Measurements from ENCODE around the gene PLEKHJ1. TPM values are rescaled to one million over a fixed set of nuclear protein-coding genes. Genes with fewer than 3 reads are reported as not detected.
A peak's percentile ranks its signal among the peaks of the same experiment; 100 is the strongest.

Gene PLEKHJ1
- total and polyA plus RNA-seq, 2 of the 13 experiments (the other 11 are each of a cell fraction or from before 2014, with no cell fraction given), result 70.5 to 130 TPM

DNA sequence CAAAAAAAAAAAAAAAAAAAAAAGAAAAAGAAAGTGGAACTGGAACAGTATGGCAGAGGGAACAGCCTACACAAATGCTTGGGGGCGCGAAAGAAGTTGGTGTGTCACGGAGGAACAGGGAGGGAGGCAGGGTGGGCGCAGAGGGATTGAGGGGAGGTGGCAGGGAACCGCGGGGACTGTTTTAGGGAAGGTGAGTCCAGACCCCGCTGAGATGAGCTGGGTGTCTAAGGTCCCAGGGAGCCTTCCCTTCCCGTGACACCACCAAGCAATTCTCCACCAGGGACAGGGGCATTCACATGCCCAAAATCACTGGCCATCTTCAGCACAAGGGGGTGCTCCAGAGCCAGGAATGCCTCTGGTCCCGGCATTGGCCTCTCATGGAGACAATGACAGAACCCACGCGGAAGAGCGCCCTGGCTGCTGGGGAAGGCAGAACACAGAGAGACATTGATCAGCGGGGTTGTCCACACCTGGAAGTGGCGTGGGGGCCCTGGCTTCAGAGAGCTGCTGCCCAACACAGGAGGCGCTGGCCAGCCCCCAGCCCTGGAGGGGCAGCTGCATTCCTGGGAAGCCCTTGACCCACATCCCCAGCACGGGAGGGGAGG lies 38.9 kb upstream of the PLEKHJ1 start (continued):
- TF ChIP-seq FOSL2 (CRISPR knock-in tag; IDR thresholded peaks at IDR 0.05), result 0 out of 2 replicates have a peak, but pooled peaks have one; percentile 15
- TF ChIP-seq MXD4 (CRISPR knock-in tag; IDR thresholded peaks at IDR 0.05), result 0 out of 2 replicates have a peak, but pooled peaks have one; percentile 56
- peak; percentile 39 for TF ChIP-seq XRCC5 (optimal IDR thresholded peaks at IDR 0.05; ENCODE audit: low read length)
- no peak for TF ChIP-seq NFKBIZ (CRISPR knock-in tag; IDR thresholded peaks at IDR 0.05)
- TF ChIP-seq, protein P1, sequence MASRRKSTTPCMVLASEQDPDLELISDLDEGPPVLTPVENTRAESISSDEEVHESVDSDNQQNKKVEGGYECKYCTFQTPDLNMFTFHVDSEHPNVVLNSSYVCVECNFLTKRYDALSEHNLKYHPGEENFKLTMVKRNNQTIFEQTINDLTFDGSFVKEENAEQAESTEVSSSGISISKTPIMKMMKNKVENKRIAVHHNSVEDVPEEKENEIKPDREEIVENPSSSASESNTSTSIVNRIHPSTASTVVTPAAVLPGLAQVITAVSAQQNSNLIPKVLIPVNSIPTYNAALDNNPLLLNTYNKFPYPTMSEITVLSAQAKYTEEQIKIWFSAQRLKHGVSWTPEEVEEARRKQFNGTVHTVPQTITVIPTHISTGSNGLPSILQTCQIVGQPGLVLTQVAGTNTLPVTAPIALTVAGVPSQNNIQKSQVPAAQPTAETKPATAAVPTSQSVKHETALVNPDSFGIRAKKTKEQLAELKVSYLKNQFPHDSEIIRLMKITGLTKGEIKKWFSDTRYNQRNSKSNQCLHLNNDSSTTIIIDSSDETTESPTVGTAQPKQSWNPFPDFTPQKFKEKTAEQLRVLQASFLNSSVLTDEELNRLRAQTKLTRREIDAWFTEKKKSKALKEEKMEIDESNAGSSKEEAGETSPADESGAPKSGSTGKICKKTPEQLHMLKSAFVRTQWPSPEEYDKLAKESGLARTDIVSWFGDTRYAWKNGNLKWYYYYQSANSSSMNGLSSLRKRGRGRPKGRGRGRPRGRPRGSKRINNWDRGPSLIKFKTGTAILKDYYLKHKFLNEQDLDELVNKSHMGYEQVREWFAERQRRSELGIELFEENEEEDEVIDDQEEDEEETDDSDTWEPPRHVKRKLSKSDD (CRISPR knock-in tag; IDR thresholded peaks at IDR 0.05; ENCODE audit: low read depth), result 0 out of 2 replicates have a peak, but pooled peaks have one; percentile 62
- TF ChIP-seq ZMYM4 (CRISPR knock-in tag; IDR thresholded peaks at IDR 0.05), result no peak
- TF ChIP-seq, protein P2, sequence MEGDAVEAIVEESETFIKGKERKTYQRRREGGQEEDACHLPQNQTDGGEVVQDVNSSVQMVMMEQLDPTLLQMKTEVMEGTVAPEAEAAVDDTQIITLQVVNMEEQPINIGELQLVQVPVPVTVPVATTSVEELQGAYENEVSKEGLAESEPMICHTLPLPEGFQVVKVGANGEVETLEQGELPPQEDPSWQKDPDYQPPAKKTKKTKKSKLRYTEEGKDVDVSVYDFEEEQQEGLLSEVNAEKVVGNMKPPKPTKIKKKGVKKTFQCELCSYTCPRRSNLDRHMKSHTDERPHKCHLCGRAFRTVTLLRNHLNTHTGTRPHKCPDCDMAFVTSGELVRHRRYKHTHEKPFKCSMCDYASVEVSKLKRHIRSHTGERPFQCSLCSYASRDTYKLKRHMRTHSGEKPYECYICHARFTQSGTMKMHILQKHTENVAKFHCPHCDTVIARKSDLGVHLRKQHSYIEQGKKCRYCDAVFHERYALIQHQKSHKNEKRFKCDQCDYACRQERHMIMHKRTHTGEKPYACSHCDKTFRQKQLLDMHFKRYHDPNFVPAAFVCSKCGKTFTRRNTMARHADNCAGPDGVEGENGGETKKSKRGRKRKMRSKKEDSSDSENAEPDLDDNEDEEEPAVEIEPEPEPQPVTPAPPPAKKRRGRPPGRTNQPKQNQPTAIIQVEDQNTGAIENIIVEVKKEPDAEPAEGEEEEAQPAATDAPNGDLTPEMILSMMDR (CRISPR knock-in tag; IDR thresholded peaks at IDR 0.05), result peak; percentile 92
- peak; percentile 64 for TF ChIP-seq HOXA3 (CRISPR knock-in tag; IDR thresholded peaks at IDR 0.05)
- TF ChIP-seq RXRA (CRISPR knock-in tag; IDR thresholded peaks at IDR 0.05), result peak; percentile 48; the same call in 1 of the 2 replicates
- TF ChIP-seq STAG1 (CRISPR knock-in tag; IDR thresholded peaks at IDR 0.05), result peak; percentile 89
- TF ChIP-seq SSRP1 (CRISPR knock-in tag; IDR thresholded peaks at IDR 0.05), result peak; percentile 82
- TF ChIP-seq, protein P3, sequence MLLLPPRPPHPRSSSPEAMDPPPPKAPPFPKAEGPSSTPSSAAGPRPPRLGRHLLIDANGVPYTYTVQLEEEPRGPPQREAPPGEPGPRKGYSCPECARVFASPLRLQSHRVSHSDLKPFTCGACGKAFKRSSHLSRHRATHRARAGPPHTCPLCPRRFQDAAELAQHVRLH (CRISPR knock-in tag; IDR thresholded peaks at IDR 0.05; ENCODE audit: borderline replicate concordance, low read depth), result no peak
- TF ChIP-seq, protein P4, sequence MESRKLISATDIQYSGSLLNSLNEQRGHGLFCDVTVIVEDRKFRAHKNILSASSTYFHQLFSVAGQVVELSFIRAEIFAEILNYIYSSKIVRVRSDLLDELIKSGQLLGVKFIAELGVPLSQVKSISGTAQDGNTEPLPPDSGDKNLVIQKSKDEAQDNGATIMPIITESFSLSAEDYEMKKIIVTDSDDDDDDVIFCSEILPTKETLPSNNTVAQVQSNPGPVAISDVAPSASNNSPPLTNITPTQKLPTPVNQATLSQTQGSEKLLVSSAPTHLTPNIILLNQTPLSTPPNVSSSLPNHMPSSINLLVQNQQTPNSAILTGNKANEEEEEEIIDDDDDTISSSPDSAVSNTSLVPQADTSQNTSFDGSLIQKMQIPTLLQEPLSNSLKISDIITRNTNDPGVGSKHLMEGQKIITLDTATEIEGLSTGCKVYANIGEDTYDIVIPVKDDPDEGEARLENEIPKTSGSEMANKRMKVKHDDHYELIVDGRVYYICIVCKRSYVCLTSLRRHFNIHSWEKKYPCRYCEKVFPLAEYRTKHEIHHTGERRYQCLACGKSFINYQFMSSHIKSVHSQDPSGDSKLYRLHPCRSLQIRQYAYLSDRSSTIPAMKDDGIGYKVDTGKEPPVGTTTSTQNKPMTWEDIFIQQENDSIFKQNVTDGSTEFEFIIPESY (CRISPR knock-in tag; IDR thresholded peaks at IDR 0.05), result peak; percentile 99
- no peak for TF ChIP-seq ZMYM2 (CRISPR knock-in tag; IDR thresholded peaks at IDR 0.05)
- no peak for TF ChIP-seq SNAI1 (CRISPR knock-in tag; IDR thresholded peaks at IDR 0.05; ENCODE audit: borderline replicate concordance)
- TF ChIP-seq, protein P5, sequence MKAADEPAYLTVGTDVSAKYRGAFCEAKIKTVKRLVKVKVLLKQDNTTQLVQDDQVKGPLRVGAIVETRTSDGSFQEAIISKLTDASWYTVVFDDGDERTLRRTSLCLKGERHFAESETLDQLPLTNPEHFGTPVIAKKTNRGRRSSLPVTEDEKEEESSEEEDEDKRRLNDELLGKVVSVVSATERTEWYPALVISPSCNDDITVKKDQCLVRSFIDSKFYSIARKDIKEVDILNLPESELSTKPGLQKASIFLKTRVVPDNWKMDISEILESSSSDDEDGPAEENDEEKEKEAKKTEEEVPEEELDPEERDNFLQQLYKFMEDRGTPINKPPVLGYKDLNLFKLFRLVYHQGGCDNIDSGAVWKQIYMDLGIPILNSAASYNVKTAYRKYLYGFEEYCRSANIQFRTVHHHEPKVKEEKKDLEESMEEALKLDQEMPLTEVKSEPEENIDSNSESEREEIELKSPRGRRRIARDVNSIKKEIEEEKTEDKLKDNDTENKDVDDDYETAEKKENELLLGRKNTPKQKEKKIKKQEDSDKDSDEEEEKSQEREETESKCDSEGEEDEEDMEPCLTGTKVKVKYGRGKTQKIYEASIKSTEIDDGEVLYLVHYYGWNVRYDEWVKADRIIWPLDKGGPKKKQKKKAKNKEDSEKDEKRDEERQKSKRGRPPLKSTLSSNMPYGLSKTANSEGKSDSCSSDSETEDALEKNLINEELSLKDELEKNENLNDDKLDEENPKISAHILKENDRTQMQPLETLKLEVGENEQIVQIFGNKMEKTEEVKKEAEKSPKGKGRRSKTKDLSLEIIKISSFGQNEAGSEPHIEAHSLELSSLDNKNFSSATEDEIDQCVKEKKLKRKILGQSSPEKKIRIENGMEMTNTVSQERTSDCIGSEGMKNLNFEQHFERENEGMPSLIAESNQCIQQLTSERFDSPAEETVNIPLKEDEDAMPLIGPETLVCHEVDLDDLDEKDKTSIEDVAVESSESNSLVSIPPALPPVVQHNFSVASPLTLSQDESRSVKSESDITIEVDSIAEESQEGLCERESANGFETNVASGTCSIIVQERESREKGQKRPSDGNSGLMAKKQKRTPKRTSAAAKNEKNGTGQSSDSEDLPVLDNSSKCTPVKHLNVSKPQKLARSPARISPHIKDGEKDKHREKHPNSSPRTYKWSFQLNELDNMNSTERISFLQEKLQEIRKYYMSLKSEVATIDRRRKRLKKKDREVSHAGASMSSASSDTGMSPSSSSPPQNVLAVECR (CRISPR knock-in tag; IDR thresholded peaks at IDR 0.05; ENCODE audit: borderline replicate concordance), result no peak; the same call in 1 of the 2 replicates
- no peak for TF ChIP-seq IKZF4 (CRISPR knock-in tag; IDR thresholded peaks at IDR 0.05; ENCODE audit: borderline replicate concordance, low read depth, not compliant biosample characterization)
- no peak for TF ChIP-seq ZNF570 (CRISPR knock-in tag; IDR thresholded peaks at IDR 0.05; ENCODE audit: borderline replicate concordance)
- TF ChIP-seq ZBTB38 (CRISPR knock-in tag; IDR thresholded peaks at IDR 0.05), result peak; percentile 94
